ENCODE data around the gene ADAMTSL4. TPM values are rescaled to one million over a fixed set of nuclear protein-coding genes. Genes with fewer than 3 reads are reported as not detected.
"Not testable (repeated sequence)": the region's sequence is repeated elsewhere in the genome, so short reads cannot be mapped to it uniquely, and the experiment has no call there.

ADAMTSL4 gene
- total and polyA plus RNA-seq, 5 donors from 2014 or later: 0.12 to 0.22 TPM; not detected in 3

GRCh38 chr1:150567717-150568593 lies 18.7 kb downstream of the ADAMTSL4 start:
- Mint-ChIP-seq H3K4me3 (peak overlapping the region; percentile 88 to 100 (median 94)), H3K36me3 (peaks cover 27% of the 10 kb centered on the region), H3K9me3 (no peaks in the 10 kb centered on the region), H3K4me1 (peaks cover 18 to 93% (median 67%) of the 10 kb centered on the region in 4 donors), H3K27me3 (no peaks in the 10 kb centered on the region), H3K27ac (peak overlapping the region; percentile 95 to 100 (median 97))
- DNase-seq: no peak
- H3K27me3 ChIP-seq (ENCODE audit: control insufficient read depth, insufficient read depth, low read length): no peaks in the 10 kb centered on the region
- H3K9me3 ChIP-seq (ENCODE audit: control insufficient read depth in 2 of 2, low read length in 2 of 2): no peaks in the 10 kb centered on the region
- peaks cover 99% of the 10 kb centered on the region for H3K4me1 ChIP-seq (ENCODE audit: control insufficient read depth, insufficient read depth, low read length, poor library complexity, severe bottlenecking)
- peak; percentile 11 to 23 for ATAC-seq (ENCODE audit: low read depth in 2 of 2)
- peaks cover 15% of the 10 kb centered on the region for H3K36me3 ChIP-seq (ENCODE audit: control insufficient read depth, insufficient read depth, low read length)
- peak overlapping the region; percentile 82 for H3K27ac ChIP-seq (ENCODE audit: insufficient read depth, low read length, poor library complexity, severe bottlenecking)
- peak overlapping the region; percentile 93 for H3K4me3 ChIP-seq (ENCODE audit: low read depth, low read length)

- H3K9me3 Mint-ChIP-seq: no peaks in the 10 kb centered on the region
- H3K36me3 Mint-ChIP-seq: peaks cover 31% of the 10 kb centered on the region
- peaks cover 15 to 93% (median 64%) of the 10 kb centered on the region in 4 donors for H3K4me1 Mint-ChIP-seq
- H3K4me3 Mint-ChIP-seq: peak overlapping the region; percentile 88 to 100 (median 94)
- Histone ChIP-seq H3K4me3 (ENCODE audit: low read depth, low read length) (peak overlapping the region; percentile 93), H3K27me3 (ENCODE audit: control insufficient read depth, insufficient read depth, low read length) (no peaks in the 10 kb centered on the region), H3K36me3 (ENCODE audit: control insufficient read depth, insufficient read depth, low read length) (peaks cover 21% of the 10 kb centered on the region), H3K4me1 (ENCODE audit: control insufficient read depth, insufficient read depth, low read length, poor library complexity, severe bottlenecking) (peaks cover 99% of the 10 kb centered on the region), H3K9me3 (ENCODE audit: control insufficient read depth in 2 of 2, low read length in 2 of 2) (no peaks in the 10 kb centered on the region), H3K27ac (ENCODE audit: insufficient read depth, low read length, poor library complexity, severe bottlenecking) (peak overlapping the region; percentile 82)
- no peaks in the 10 kb centered on the region for H3K27me3 Mint-ChIP-seq
- peak overlapping the region; percentile 95 to 100 (median 97) for H3K27ac Mint-ChIP-seq
- ATAC-seq (ENCODE audit: low read depth in 2 of 2) (no peak), DNase-seq (peak in 1 of 3 donors; percentile 60)
These were observed 19.4 kb downstream of the ADAMTSL4 start for GRCh38 chr1:150568594-150568966.

- Mint-ChIP-seq H3K4me3 (peak overlapping the region; percentile 98 to 100 (median 99)), H3K36me3 (peaks cover 73% of the 10 kb centered on the region)
These were observed 23.9 kb downstream of the ADAMTSL4 start for GRCh38 chr1:150572918-150573647.

GRCh38 chr1:150573648-150574071 lies 24.5 kb downstream of the ADAMTSL4 start:
- H3K27ac ChIP-seq (ENCODE audit: insufficient read depth, low read length, poor library complexity, severe bottlenecking): peak overlapping the region; percentile 82
- Mint-ChIP-seq H3K4me3 (peak overlapping the region; percentile 98 to 100 (median 99)), H3K36me3 (peaks cover 77% of the 10 kb centered on the region), H3K27ac (peak overlapping the region; percentile 88 to 97 (median 97)), H3K4me1 (peaks cover 5 to 62% (median 42%) of the 10 kb centered on the region in 4 donors)
- peaks cover 70% of the 10 kb centered on the region for H3K36me3 ChIP-seq (ENCODE audit: control insufficient read depth, insufficient read depth, low read length)
- H3K4me3 ChIP-seq (ENCODE audit: low read depth, low read length): peak overlapping the region; percentile 99
- not testable (repeated sequence) for ATAC-seq (ENCODE audit: low read depth in 2 of 2); H3K9me3 ChIP-seq (ENCODE audit: control insufficient read depth in 2 of 2, low read length in 2 of 2); H3K27me3 ChIP-seq (ENCODE audit: control insufficient read depth, insufficient read depth, low read length); H3K27me3 Mint-ChIP-seq; H3K9me3 Mint-ChIP-seq
- H3K4me1 ChIP-seq (ENCODE audit: control insufficient read depth, insufficient read depth, low read length, poor library complexity, severe bottlenecking): peaks cover 70% of the 10 kb centered on the region
- peak in 1 of 3 donors; percentile 38 for DNase-seq

More at GRCh38 chr1:150572918-150573647, 23.9 kb downstream of the ADAMTSL4 start:
- Mint-ChIP-seq H3K27ac (peak overlapping the region; percentile 88 to 97 (median 97)), H3K9me3 (peaks cover 0 to 2% (median 0%) of the 10 kb centered on the region in 7 donors), H3K4me1 (peaks cover 5 to 67% (median 46%) of the 10 kb centered on the region in 4 donors), H3K27me3 (peaks cover 5% of the 10 kb centered on the region)
- Histone ChIP-seq H3K4me1 (ENCODE audit: control insufficient read depth, insufficient read depth, low read length, poor library complexity, severe bottlenecking) (peaks cover 76% of the 10 kb centered on the region), H3K4me3 (ENCODE audit: low read depth, low read length) (peak overlapping the region; percentile 99), H3K27ac (ENCODE audit: insufficient read depth, low read length, poor library complexity, severe bottlenecking) (peak overlapping the region; percentile 82), H3K36me3 (ENCODE audit: control insufficient read depth, insufficient read depth, low read length) (peaks cover 64% of the 10 kb centered on the region), H3K9me3 (ENCODE audit: control insufficient read depth in 2 of 2, low read length in 2 of 2) (no peaks in the 10 kb centered on the region), H3K27me3 (ENCODE audit: control insufficient read depth, insufficient read depth, low read length) (no peaks in the 10 kb centered on the region)
- ATAC-seq (ENCODE audit: low read depth in 2 of 2) (no peak), DNase-seq (peak in 1 of 3 donors; percentile 45)

- Histone ChIP-seq H3K9me3 (ENCODE audit: control insufficient read depth in 2 of 2, low read length in 2 of 2) (no peaks in the 10 kb centered on the region), H3K27me3 (ENCODE audit: control insufficient read depth, insufficient read depth, low read length) (no peaks in the 10 kb centered on the region), H3K27ac (ENCODE audit: insufficient read depth, low read length, poor library complexity, severe bottlenecking) (peak overlapping the region; percentile 82), H3K36me3 (ENCODE audit: control insufficient read depth, insufficient read depth, low read length) (peaks cover 72% of the 10 kb centered on the region), H3K4me1 (ENCODE audit: control insufficient read depth, insufficient read depth, low read length, poor library complexity, severe bottlenecking) (peaks cover 62% of the 10 kb centered on the region), H3K4me3 (ENCODE audit: low read depth, low read length) (peak overlapping the region; percentile 99)
- peaks cover 0 to 3% (median 0%) of the 10 kb centered on the region in 7 donors for H3K9me3 Mint-ChIP-seq
- peak overlapping the region; percentile 88 to 97 (median 88) for H3K27ac Mint-ChIP-seq
- H3K36me3 Mint-ChIP-seq: peaks cover 78% of the 10 kb centered on the region
- H3K4me3 Mint-ChIP-seq: peak overlapping the region; percentile 98 to 100 (median 99)
- no peak for ATAC-seq (ENCODE audit: low read depth in 2 of 2)
- H3K4me1 Mint-ChIP-seq: peaks cover 5 to 53% (median 35%) of the 10 kb centered on the region in 4 donors
- DNase-seq: peak in 1 of 3 donors; percentile 34
- peaks cover 9% of the 10 kb centered on the region for H3K27me3 Mint-ChIP-seq
These were observed 25.3 kb downstream of the ADAMTSL4 start for GRCh38 chr1:150574260-150575071.

GRCh38 chr1:150575072-150575489 lies 25.9 kb downstream of the ADAMTSL4 start:
- Mint-ChIP-seq H3K36me3 (peaks cover 74% of the 10 kb centered on the region), H3K4me1 (peaks cover 1 to 51% (median 32%) of the 10 kb centered on the region in 4 donors), H3K27ac (peak overlapping the region; percentile 85 to 97 (median 88)), H3K4me3 (peak overlapping the region; percentile 98 to 100 (median 99)), H3K27me3 (peaks cover 9% of the 10 kb centered on the region), H3K9me3 (peaks cover 0 to 3% (median 0%) of the 10 kb centered on the region in 7 donors)
- Histone ChIP-seq H3K27me3 (ENCODE audit: control insufficient read depth, insufficient read depth, low read length) (no peaks in the 10 kb centered on the region), H3K4me3 (ENCODE audit: low read depth, low read length) (peak overlapping the region; percentile 99), H3K9me3 (ENCODE audit: control insufficient read depth in 2 of 2, low read length in 2 of 2) (no peaks in the 10 kb centered on the region), H3K36me3 (ENCODE audit: control insufficient read depth, insufficient read depth, low read length) (peaks cover 67% of the 10 kb centered on the region), H3K27ac (ENCODE audit: insufficient read depth, low read length, poor library complexity, severe bottlenecking) (peak overlapping the region; percentile 82), H3K4me1 (ENCODE audit: control insufficient read depth, insufficient read depth, low read length, poor library complexity, severe bottlenecking) (peaks cover 59% of the 10 kb centered on the region)
- DNase-seq (no peak), ATAC-seq (ENCODE audit: low read depth in 2 of 2) (no peak)

All from CD4-positive, CD25-positive, alpha-beta regulatory T cell (primary cell).